Measurements from ENCODE around the gene TPST1. TPM values are rescaled to one million over a fixed set of nuclear protein-coding genes. Genes with fewer than 3 reads are reported as not detected.
"Not testable (repeated sequence)": the region's sequence is repeated elsewhere in the genome, so short reads cannot be mapped to it uniquely, and the experiment has no call there.

Gene TPST1
- total RNA-seq, 4 donors from 2014 or later: 9.6 to 22.4 (median 14.4) TPM

DNA sequence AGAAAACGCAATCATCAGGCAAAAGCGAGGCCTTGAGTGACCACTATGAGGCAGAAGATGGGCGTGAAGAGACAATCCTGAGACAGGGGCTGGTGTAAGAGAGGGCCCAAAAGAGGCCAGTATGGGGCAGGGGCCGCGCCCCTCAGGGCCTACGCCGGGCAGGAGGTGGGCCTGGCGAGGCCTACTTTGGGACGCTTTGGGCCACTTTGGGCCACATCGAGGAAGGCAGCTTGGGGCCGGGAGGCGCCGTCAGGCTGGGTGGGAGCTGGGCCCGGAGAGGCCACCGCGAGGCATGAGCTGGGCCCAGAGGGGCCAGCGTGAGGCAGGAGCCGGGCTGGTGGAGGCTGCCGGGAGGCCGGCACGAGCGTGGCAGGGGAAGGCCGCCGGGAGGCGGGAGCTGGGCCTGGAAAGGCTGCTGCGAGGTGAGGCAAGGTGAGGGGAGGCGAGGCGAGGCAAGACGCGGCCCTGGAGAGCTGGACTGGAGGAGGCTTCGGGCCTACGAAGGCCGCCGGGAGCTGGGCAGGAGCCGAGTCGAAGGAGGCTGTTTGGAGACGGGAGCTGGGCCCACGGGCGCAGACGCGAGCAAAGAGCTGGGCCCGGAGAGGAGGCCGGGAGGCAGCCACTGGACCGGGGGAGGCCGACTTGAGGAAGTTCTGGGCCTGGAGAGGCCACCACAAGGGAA lies 171.3 kb downstream of the TPST1 start:
- TF ChIP-seq POLR2A (IDR thresholded peaks at IDR 0.05; ENCODE audit: low read depth) (no peak), EP300 (IDR thresholded peaks at IDR 0.05) (no peak), POLR2AphosphoS5 (IDR thresholded peaks at IDR 0.05) (no peak)
- TF ChIP-seq, protein P1, sequence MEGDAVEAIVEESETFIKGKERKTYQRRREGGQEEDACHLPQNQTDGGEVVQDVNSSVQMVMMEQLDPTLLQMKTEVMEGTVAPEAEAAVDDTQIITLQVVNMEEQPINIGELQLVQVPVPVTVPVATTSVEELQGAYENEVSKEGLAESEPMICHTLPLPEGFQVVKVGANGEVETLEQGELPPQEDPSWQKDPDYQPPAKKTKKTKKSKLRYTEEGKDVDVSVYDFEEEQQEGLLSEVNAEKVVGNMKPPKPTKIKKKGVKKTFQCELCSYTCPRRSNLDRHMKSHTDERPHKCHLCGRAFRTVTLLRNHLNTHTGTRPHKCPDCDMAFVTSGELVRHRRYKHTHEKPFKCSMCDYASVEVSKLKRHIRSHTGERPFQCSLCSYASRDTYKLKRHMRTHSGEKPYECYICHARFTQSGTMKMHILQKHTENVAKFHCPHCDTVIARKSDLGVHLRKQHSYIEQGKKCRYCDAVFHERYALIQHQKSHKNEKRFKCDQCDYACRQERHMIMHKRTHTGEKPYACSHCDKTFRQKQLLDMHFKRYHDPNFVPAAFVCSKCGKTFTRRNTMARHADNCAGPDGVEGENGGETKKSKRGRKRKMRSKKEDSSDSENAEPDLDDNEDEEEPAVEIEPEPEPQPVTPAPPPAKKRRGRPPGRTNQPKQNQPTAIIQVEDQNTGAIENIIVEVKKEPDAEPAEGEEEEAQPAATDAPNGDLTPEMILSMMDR (IDR thresholded peaks at IDR 0.05): no peak
- Histone ChIP-seq H3K4me3 (no peak overlapping the region), H3K9me3 (peaks cover 0 to 15% (median 2%) of the 10 kb centered on the region in 4 donors), H3K4me1 (no peaks in the 10 kb centered on the region), H3K27ac (replicated peaks in 1 of 4) (no peak overlapping the region), H3K36me3 (peaks cover 0 to 34% (median 21%) of the 10 kb centered on the region in 4 donors), H3K27me3 (no peaks in the 10 kb centered on the region)
- intact Hi-C loops (cut with DNase I): no loop called here
- WGBS: 96% methylated on average over 45 of the region's 45 CpGs
- no peak for DNase-seq (ENCODE audit: extremely low spot score)

DNA sequence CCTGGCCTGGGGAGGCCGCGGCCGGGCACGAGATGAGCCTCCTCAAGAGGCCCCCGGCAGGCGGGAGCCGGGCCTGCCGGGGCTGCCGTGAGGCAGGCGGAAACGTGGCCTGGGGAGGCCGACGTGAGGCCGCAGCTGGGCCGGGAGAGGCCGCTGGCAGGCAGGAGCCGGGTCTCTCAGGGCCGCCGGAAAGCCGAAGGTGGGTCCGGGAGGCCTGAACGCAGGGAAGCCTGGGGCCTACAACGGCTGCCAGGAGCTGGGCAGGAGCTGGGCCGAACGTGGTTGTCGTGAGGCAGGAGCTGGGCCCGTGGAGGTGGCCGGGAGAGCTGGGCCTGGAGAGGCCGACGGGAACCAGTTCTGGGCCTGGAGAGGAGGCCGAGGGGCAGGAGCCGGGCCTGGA lies 171.9 kb downstream of the TPST1 start:
- DNase-seq (ENCODE audit: extremely low spot score): no peak
- peaks cover 0 to 15% (median 2%) of the 10 kb centered on the region in 4 donors for H3K9me3 ChIP-seq
- H3K27ac ChIP-seq (replicated peaks in 1 of 4): no peak overlapping the region
- H3K27me3 ChIP-seq: no peaks in the 10 kb centered on the region
- intact Hi-C loops (cut with DNase I): no loop called here
- H3K36me3 ChIP-seq: peaks cover 0 to 34% (median 21%) of the 10 kb centered on the region in 4 donors
- no peaks in the 10 kb centered on the region for H3K4me1 ChIP-seq
- 94% methylated on average over 32 of the region's 32 CpGs for whole genome bisulfite sequencing
- no peak overlapping the region for H3K4me3 ChIP-seq
- TF ChIP-seq EP300 (IDR thresholded peaks at IDR 0.05) (no peak), POLR2A (IDR thresholded peaks at IDR 0.05; ENCODE audit: low read depth) (no peak)

DNA sequence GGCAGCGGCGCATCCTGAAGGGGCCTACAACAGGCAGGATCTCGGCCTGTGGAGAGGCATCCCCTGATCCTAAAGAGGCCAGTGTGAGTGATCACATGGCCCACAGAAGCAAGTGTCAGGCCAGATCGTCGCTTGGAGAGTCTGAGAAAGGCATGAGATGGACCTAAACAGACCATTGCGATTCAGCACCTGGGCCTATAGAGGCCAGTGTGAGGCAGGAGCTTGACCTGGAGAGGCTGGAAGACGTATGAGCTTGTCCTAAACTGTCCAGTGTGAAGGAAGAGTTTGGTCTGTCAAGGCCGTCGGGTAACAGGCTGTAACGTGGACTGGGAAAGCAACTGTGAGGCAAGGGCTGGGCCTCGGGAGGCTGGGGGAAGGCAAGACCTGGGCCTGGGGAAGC lies 172.6 kb downstream of the TPST1 start:
- Histone ChIP-seq H3K4me3 (no peak overlapping the region), H3K36me3 (peaks cover 0 to 34% (median 21%) of the 10 kb centered on the region in 4 donors), H3K9me3 (peaks cover 0 to 15% (median 2%) of the 10 kb centered on the region in 4 donors), H3K4me1 (no peaks in the 10 kb centered on the region), H3K27ac (replicated peaks in 1 of 4) (no peak overlapping the region), H3K27me3 (no peaks in the 10 kb centered on the region)
- DNase-seq (ENCODE audit: extremely low spot score): no peak
- TF ChIP-seq, protein P1 (IDR thresholded peaks at IDR 0.05): no peak
- no peak for TF ChIP-seq EP300 (IDR thresholded peaks at IDR 0.05)
- TF ChIP-seq POLR2A (IDR thresholded peaks at IDR 0.05; ENCODE audit: low read depth): no peak
- TF ChIP-seq POLR2AphosphoS5 (IDR thresholded peaks at IDR 0.05): no peak
- intact Hi-C loops (cut with DNase I): no loop called here
- 90% methylated on average over 11 of the region's 11 CpGs for WGBS

DNA sequence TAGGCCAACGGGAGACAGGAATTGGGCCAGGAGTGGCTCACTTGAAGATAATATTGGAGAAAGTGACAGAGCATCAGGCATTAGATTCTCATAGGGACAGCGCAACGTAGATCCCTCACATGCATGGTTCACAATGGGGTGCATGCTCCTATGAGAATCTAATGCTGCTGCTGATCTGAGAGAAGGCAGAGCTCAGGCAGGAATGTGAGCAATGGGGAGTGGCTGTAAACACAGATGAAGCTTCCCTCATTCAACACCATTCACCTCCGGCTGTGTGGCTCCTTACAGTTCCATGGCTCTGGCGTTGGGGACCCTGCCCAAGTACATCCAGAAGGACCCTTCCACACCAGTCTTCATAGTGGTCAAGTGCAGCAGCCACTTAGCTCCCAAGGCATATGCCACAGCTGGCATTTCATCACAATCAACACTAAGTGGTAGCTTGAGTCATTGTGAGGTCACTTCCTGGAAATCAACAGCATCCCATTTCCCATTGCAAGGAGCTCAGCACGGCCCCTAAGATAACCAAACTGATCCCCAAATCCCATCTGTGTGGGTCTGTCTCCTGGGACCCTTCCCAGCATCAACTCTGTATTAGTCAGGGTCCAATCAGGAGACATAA lies 174.5 kb downstream of the TPST1 start:
- Histone ChIP-seq H3K36me3 (peaks cover 0 to 34% (median 21%) of the 10 kb centered on the region in 4 donors), H3K4me3 (no peak overlapping the region), H3K27me3 (no peaks in the 10 kb centered on the region), H3K9me3 (peaks cover 0 to 15% (median 2%) of the 10 kb centered on the region in 4 donors), H3K4me1 (no peaks in the 10 kb centered on the region), H3K27ac (replicated peaks in 1 of 4) (no peak overlapping the region)
- WGBS: 91% methylated on average over 6 of the region's 6 CpGs
- no peak for DNase-seq (ENCODE audit: extremely low spot score)
- intact Hi-C loops (cut with DNase I): no loop called here
- TF ChIP-seq, protein P1 (IDR thresholded peaks at IDR 0.05): no peak

DNA sequence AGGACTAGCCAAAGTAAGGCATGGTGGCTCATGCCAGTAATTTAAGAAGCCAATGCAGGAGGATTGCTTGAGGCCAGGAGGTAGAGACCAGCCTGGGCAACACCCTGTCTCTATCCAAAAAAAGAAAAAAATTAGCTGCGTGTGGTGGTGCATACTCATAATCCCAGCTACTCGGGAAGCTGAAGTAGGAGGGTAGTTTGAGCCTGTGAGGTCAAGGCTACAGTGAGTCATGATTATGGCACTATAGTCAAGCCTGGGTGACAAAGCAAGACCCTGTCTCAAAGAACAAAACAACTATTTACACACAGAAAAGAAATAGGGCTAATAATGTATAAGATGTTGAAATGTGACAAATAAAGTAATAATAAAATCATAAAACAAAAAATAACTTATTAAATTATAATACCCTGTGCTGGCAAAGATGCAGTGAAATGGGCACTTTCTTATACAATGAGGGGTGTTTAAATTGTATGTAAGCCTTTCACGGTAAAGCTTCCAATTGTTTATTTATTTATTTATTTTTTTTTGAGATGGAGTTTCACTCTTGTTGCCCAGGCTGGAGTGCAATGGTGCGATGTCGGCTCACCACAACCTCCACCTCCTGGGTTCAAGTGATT lies 175.2 kb downstream of the TPST1 start:
- Histone ChIP-seq H3K27ac (replicated peaks in 1 of 4) (no peak overlapping the region), H3K27me3 (no peaks in the 10 kb centered on the region), H3K9me3 (peaks cover 0 to 15% (median 2%) of the 10 kb centered on the region in 4 donors), H3K4me3 (no peak overlapping the region), H3K4me1 (no peaks in the 10 kb centered on the region), H3K36me3 (peaks cover 0 to 34% (median 21%) of the 10 kb centered on the region in 4 donors)
- no peak for DNase-seq (ENCODE audit: extremely low spot score)
- WGBS: 94% methylated on average over 5 of the region's 5 CpGs
- TF ChIP-seq POLR2A (IDR thresholded peaks at IDR 0.05; ENCODE audit: low read depth) (no peak), POLR2AphosphoS5 (IDR thresholded peaks at IDR 0.05) (no peak), EP300 (IDR thresholded peaks at IDR 0.05) (no peak)
- TF ChIP-seq, protein P1 (IDR thresholded peaks at IDR 0.05): no peak
- intact Hi-C loops (cut with DNase I): no loop called here

DNA sequence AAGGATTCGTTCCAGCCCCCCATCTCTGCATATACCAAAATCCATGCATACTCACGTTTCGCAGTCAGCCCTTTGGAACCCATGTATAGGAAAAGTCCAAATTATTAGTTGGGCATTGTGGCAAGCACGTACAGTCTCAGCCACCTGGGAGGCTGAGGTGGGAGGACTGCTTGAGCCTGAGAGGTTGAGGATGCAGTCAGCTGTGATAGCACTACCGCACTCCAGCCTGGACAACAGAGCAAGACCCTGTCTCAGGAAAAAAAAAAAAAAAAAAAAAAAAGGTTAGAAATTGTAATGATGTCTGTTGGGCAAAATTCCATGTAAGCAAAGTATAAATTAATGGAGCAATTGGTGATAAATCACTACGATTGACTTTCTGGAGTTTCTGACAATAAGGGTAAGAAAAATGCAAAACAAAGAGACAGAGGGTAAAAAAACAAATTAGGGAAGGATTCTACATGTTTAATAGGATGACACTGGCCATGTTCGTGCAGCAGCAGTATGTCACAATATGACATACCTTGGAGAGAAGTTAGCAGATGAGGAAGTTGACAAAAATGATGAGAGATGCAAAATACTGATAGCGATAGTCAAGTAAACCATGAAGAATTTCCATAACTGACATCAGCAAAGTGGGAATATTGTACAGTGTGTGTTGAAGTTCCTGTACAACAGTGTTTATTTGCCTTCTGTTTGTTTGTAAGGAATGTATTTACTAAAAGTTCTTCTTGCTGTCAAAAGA lies 177.2 kb downstream of the TPST1 start:
- H3K4me3 ChIP-seq; H3K27me3 ChIP-seq; H3K27ac ChIP-seq (replicated peaks in 1 of 4); H3K4me1 ChIP-seq; DNase-seq (ENCODE audit: extremely low spot score); intact Hi-C loops (cut with DNase I): not testable (repeated sequence)
- peaks cover 0 to 28% (median 15%) of the 10 kb centered on the region in 4 donors for H3K36me3 ChIP-seq
- peaks cover 0 to 15% (median 2%) of the 10 kb centered on the region in 4 donors for H3K9me3 ChIP-seq
- 94% methylated on average over 8 of the region's 8 CpGs for WGBS
